ENCODE results near the gene NRIP3.
"Not testable (repeated sequence)": the region's sequence is repeated elsewhere in the genome, so short reads cannot be mapped to it uniquely, and the experiment has no call there.

The NRIP3 gene

GRCh38 chr11:9014826-9015225 lies 11.0 kb upstream of the NRIP3 start:
- no peak for DNase-seq

- no peak for DNase-seq
Measured at GRCh38 chr11:9013373-9013772, 9.6 kb upstream of the NRIP3 start.

GRCh38 chr11:9009538-9009937 lies 5.7 kb upstream of the NRIP3 start:
- not testable (repeated sequence) for DNase-seq

GRCh38 chr11:9008661-9009060 lies 4.9 kb upstream of the NRIP3 start:
- no peak for DNase-seq

GRCh38 chr11:9008011-9008550 lies 4.3 kb upstream of the NRIP3 start:
- no peak for DNase-seq

- no peak for DNase-seq
Measured at GRCh38 chr11:9005087-9005486, 1.3 kb upstream of the NRIP3 start.

- no peak for DNase-seq
Measured at GRCh38 chr11:9004183-9004926, 554 bp upstream of the NRIP3 start.

GRCh38 chr11:9002920-9003572 lies 755 bp downstream of the NRIP3 start:
- DNase-seq: no peak

- no peak for DNase-seq
Measured at GRCh38 chr11:9001736-9002135, 2.1 kb downstream of the NRIP3 start.

GRCh38 chr11:8998017-8998416 lies 5.8 kb downstream of the NRIP3 start:
- DNase-seq: no peak

GRCh38 chr11:8997451-8997850 lies 6.3 kb downstream of the NRIP3 start:
- no peak for DNase-seq

GRCh38 chr11:8989453-8989852 lies 14.3 kb downstream of the NRIP3 start:
- no peak for DNase-seq

GRCh38 chr11:8988329-8989234 lies 15.2 kb downstream of the NRIP3 start:
- no peak for DNase-seq

- DNase-seq: no peak
Measured at GRCh38 chr11:8987446-8987845, 16.4 kb downstream of the NRIP3 start.

GRCh38 chr11:8986772-8987171 lies 17.0 kb downstream of the NRIP3 start:
- not testable (repeated sequence) for DNase-seq

- DNase-seq: no peak
Measured at GRCh38 chr11:8985462-8985861, 18.3 kb downstream of the NRIP3 start.

GRCh38 chr11:8983552-8983951 lies 20.2 kb downstream of the NRIP3 start:
- no peak for DNase-seq

- DNase-seq: no peak
Measured at GRCh38 chr11:8980485-8980884, 23.3 kb downstream of the NRIP3 start.

GRCh38 chr11:8979365-8979764 lies 24.4 kb downstream of the NRIP3 start:
- not testable (repeated sequence) for DNase-seq

- DNase-seq: no peak
Measured at GRCh38 chr11:8973121-8973520, 30.7 kb downstream of the NRIP3 start.

- DNase-seq: no peak
Measured at GRCh38 chr11:8971924-8972316, 31.9 kb downstream of the NRIP3 start.

GRCh38 chr11:8971196-8971923 lies 32.4 kb downstream of the NRIP3 start:
- DNase-seq: no peak

- DNase-seq: no peak
Measured at GRCh38 chr11:8967184-8967583, 36.6 kb downstream of the NRIP3 start.
